LNCAP (cell line): ENCODE measurements around the gene SIM2.

Experiments used
- CTCF ChIP-seq: fragments of 450-650 bp; IDR thresholded peaks from 2 replicates; pipeline ENCODE4 v1.5.1; 2017; ENCODE audit warnings: mild to moderate bottlenecking

Gene SIM2

DNA sequence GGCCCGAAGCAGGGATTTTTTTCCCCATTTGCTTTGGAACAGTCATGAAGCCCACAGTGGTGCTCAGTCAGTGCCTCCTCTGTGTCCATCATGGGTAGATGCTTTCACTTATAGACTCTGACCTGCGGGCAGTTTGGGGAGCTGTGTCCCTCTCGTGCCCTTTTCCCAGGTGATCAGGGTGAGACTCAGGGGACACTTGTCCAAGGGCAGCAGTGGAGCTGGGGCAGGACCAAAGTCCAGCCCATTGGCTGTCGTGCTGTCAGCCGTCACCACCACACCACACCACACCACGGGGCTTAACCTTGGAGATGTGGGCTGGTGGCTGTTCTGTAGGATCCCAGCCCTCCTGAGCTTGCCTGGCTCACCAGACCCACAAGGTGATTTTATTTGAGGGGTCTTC is 34.9 kb downstream of the SIM2 start:
- no peak for TF ChIP-seq CTCF

GRCh38 chr21:36734367-36735200 is 35.7 kb downstream of the SIM2 start:
- TF ChIP-seq CTCF, result no peak

GRCh38 chr21:36735201-36735515 is 36.2 kb downstream of the SIM2 start:
- TF ChIP-seq CTCF, result no peak

DNA sequence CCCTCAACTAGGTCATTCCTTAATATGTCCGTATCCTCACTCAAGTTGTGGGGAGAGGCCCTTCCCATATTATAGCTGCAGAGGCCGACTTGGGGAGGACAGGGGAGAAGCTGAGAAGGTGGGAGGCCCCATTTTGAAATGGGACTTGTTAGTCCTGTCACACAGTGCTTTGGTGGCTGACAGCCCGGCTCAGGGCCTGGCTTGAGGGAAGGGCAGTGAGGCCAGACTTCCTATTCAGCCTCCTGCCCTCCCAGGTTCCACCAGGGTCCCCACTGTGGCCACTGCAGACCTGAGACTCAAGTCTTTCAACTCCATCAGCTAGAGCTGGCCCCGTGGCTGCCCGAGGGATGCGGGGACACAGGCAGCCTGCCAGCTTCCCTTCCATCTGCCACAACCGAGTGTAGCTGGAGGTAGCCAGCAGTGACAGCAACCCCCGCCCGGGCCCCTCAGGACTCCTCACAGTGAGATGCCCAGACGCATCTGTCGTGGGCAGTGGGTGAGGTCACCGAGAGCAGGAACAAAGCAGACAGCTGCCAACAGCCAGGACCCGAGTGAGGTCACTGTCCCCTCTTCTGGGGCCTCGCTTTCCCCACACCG is 36.9 kb downstream of the SIM2 start:
- no peak for TF ChIP-seq CTCF

GRCh38 chr21:36738489-36739126 is 39.7 kb downstream of the SIM2 start:
- no peak for TF ChIP-seq CTCF

- no peak for TF ChIP-seq CTCF
Observed at GRCh38 chr21:36741506-36741905, 42.6 kb downstream of the SIM2 start.

DNA sequence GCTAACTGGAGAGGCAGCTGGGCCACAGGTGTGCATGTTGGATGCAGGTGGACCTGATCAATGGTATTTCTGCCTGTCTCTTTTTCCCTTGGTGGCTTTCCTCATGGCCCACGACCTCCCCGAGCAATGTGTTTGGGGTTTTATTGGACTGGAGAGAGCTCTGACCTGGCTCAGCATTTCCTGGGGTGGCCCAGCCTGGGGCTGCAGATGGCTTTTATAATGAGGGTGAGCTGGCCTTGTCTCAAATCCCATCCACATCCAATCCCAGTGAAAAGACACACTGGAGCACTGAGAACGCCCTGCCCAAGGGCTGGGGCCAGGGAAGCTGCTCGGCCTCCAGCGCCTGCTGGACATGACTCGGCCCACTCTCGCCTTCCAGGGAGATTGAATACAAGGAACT is 44.1 kb downstream of the SIM2 start:
- no peak for TF ChIP-seq CTCF
